GM12892 (cell line): ENCODE results near the gene FOXO3.

Experiments
- POLR2A ChIP-seq: IDR thresholded peaks from 2 replicates; pipeline ENCODE4 v1.6.1; 2011; ENCODE audit warnings: low read depth, low read length, control low read depth
- POLR2AphosphoS5 ChIP-seq: IDR thresholded peaks from 2 replicates; pipeline ENCODE4 v1.6.1; 2011; ENCODE audit warnings: low read depth, low read length, control low read depth
- TAF1 ChIP-seq: IDR thresholded peaks from 2 replicates; pipeline ENCODE4 v1.6.1; 2011; ENCODE audit warnings: low read depth, mild to moderate bottlenecking, control low read depth, low read length, borderline replicate concordance

DNA sequence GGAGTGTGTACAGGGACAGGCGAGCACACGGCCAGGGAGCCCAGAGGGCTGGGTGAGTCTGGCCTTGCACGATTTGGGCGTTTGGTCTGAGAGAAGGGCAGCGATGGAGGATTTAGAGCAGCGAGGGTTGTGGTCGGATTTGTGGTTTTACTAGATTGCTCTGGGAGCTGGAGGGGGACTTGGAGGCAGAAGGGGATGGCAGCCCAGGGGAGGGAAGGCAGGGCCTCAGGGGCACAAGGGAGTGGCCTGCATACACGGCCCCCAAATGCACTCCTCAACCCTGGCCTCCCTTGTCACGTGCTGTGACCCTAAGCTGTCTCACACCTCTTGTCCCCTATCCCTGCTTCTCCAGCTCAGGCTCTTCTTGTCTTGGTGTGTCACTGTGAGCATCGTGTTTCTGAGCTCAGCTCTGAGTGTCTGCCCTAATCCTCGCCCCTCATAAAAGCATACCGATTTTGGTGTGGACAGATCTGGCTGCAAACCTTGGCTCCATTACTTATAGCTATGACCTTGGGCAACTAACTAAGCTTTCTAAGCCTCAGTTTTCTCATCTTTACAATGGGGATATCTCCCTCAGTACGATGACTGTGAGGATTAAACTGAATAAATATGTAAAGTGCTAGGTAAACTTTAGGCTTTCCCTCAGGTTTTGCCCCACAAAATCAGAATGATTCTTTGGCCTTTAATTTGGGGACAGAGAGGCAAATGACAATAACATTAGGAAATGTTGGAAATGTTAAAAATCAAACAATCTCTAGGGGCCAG lies 167.4 kb downstream of the FOXO3 start:
- TF ChIP-seq POLR2A (no peak), POLR2AphosphoS5 (no peak), TAF1 (no peak)
